Measurements from ENCODE around the gene PTPN22.

Gene PTPN22

GRCh38 chr1:113849072-113849471, 22.4 kb downstream of the PTPN22 start:
- DNase-seq, result peak; percentile 57

GRCh38 chr1:113846391-113847035, 25.0 kb downstream of the PTPN22 start:
- peak; percentile 27 for DNase-seq

- DNase-seq, result no peak
These were observed 35.0 kb downstream of the PTPN22 start for GRCh38 chr1:113836534-113836933.

- DNase-seq, result peak; percentile 87
These were observed 35.7 kb downstream of the PTPN22 start for GRCh38 chr1:113835686-113836290.

GRCh38 chr1:113834716-113835115, 36.8 kb downstream of the PTPN22 start:
- DNase-seq, result no peak

GRCh38 chr1:113830039-113830438, 41.5 kb downstream of the PTPN22 start:
- DNase-seq, result no peak

- DNase-seq, result no peak
These were observed 49.6 kb downstream of the PTPN22 start for GRCh38 chr1:113821916-113822315.

- no peak for DNase-seq
These were observed 52.9 kb downstream of the PTPN22 start for GRCh38 chr1:113818578-113818977.

GRCh38 chr1:113813218-113813617, 58.3 kb downstream of the PTPN22 start:
- DNase-seq, result no peak

- no peak for DNase-seq
These were observed 58.8 kb downstream of the PTPN22 start for GRCh38 chr1:113812661-113813135.

GRCh38 chr1:113811888-113812660, 59.4 kb downstream of the PTPN22 start, which contains the start of gene RSBN1:
Gene RSBN1 (minus strand): TSS chr1:113812476. CDS start chr1:113812412, 64 bp downstream.
- peak; percentile 100 for DNase-seq

GRCh38 chr1:113811156-113811887, 60.2 kb downstream of the PTPN22 start:
- peak; percentile 53 for DNase-seq

- DNase-seq, result no peak
These were observed 61.6 kb downstream of the PTPN22 start for GRCh38 chr1:113809670-113810602.

- DNase-seq, result peak; percentile 69
These were observed 62.9 kb downstream of the PTPN22 start for GRCh38 chr1:113808450-113809195.

GRCh38 chr1:113805639-113806038, 65.9 kb downstream of the PTPN22 start:
- no peak for DNase-seq

GRCh38 chr1:113805256-113805531, 66.3 kb downstream of the PTPN22 start:
- DNase-seq, result no peak

GRCh38 chr1:113804421-113805255, 66.9 kb downstream of the PTPN22 start:
- peak; percentile 85 for DNase-seq

- DNase-seq, result no peak
These were observed 69.0 kb downstream of the PTPN22 start for GRCh38 chr1:113802367-113803007.

GRCh38 chr1:113800487-113800886, 71.0 kb downstream of the PTPN22 start:
- no peak for DNase-seq

GRCh38 chr1:113797472-113797871, 74.0 kb downstream of the PTPN22 start:
- DNase-seq, result no peak
